IPS-NIHi11 (cell line): ENCODE results near the gene SNX25.
"Not testable (repeated sequence)": the region's sequence is repeated elsewhere in the genome, so short reads cannot be mapped to it uniquely, and the experiment has no call there.

Source experiments
- DNase-seq: peaks from one replicate; pipeline ENCODE4 v3.0.0; 2012; ENCODE audit warnings: mixed read lengths, low spot score

SNX25 gene

DNA sequence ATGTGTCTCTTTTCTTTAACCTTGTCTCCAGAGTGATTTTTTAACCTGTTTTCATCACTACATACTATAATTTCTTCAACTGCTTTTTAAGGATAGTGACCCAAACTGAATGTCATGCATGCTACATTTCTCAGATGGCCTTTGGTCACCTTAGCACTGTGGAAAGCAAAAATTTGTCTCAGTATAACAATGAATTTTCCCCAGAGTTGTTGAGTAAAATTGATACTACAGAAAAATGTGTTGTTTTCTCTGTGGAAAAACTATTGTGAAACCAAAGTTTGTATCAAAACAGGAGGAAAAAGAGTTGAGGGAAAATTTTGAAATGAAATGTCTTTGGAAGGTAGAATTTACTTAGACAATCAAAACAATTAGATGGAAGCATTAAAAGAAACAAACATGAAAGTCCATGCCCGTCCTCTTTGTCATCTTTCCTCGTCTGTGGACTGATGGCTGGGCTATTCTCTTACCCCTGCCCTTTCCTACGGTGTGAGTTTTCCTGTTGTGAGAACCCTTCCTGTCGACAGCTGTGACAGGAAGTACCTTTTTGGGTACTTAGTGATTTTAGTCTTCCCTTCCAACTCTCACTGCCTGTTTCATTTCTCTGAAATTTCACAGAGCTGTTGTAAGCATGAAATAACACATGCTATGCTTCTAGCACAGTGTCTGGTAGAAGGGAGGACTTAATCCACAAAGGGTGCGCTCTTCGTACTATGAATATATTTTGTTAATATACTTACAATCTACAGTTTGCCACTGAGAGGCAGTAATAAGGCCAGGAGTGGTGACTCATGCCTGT lies 135.5 kb downstream of the SNX25 start:
- no peak for DNase-seq

DNA sequence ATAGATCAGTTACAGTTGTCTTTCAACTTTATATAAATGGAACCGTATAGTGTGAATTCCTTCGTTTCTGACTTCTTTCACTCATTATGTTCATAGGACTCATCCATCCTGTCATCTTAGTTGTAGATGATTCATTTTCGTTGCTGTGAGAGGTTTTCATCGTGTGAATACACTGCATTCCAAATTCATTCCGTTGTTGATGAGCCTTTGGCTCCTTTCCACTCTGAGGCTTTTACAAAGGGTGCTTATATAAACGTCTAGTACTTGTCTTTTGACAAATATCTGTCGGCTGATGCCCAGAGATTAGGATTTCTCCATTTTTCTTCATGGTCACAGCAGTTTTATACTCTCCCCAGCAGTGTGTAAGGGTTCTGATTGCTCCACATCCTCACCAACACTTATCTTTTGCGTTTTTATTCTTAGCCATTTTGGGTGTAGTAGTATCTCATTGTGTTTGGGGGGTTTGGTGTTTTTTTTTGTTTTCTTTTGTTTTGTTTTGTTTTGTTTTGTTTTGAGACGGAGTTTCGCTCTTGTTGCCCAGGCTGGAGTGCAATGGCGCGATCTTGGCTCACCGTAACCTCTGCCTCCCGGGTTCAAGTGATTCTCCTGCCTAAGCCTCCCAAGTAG lies 137.7 kb downstream of the SNX25 start:
- no peak for DNase-seq

DNA sequence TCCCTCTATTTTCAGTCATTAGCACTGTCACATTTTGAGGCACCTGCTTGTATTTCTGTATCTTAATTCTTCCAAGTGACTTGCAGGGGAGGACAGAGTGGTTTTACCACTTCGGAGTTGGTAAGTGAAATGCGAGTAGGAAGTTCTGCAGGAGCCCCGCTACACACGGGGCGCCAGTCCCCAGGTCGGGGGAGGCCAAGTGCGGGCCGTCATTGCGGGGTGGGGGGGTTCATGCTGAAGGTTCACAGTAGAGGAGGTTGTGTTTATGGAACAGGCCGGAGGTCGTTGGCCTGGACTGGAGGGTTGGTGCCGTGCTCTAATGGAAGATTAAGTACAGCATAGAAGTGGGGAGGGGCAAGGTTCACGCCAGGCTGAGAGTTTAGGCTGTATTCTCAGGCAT lies 142.3 kb downstream of the SNX25 start:
- DNase-seq = no peak

GRCh38 chr4:185352202-185352601 lies 142.8 kb downstream of the SNX25 start:
- no peak for DNase-seq

DNA sequence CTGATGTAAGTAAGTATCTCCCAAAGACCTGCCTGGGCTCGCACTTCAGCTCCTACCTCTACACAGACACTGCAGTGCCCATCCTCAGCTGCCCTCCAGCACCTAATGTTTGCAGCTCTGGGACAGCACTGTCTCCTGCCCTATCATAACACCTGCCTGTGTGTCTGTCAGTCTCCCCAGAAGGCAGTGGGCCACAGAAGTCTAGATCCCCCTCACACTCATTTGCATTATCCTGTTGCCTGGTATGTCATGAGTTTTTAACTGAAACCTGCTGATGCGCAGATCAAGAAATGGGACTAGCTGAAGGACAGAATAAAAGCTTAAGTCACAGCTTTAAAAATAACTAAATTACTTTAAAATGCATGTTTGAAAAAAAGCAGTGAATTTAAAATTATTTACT lies 143.3 kb downstream of the SNX25 start:
- DNase-seq = no peak

DNA sequence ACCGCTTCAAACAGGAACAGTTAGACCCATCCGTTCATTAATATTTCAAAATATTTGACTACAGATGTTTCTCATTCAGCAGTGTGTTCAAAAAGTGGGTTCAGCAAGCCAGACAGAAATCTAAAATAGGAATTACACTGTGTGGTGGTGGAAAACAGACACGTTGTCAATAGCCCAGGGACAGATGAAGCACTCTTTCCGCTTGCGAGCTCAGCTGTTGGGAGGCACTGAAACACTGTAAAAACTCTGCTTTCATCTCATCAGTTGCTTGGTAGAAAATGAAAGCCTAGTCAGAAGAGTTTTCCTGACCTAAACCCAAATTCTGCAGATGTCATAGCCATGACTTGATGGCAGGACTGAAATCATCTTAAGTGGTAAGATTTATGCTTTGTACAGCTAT lies 147.8 kb downstream of the SNX25 start:
- DNase-seq = no peak

- DNase-seq = no peak
Observed at GRCh38 chr4:185357733-185358440, 148.5 kb downstream of the SNX25 start.

- DNase-seq = no peak
Observed at GRCh38 chr4:185358514-185358913, 149.1 kb downstream of the SNX25 start.

DNA sequence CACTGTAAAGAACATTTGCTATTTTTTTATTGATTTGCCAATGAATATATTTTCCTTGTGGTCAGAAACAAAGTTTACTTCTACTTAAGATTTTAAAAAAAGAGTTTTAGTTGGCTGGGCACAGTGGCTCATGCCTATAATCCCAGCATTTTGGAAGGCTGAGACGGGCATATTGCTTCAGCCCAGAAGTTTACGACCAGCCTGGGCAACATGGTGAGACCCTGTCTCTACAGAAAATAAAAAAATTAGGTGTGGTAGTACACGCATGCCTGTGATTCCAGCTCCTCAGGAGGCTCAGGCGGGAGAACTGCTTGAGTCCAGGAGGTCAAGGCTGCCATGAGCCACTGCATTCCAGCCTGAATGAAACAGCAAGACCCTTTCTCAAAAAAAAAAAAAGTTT lies 149.6 kb downstream of the SNX25 start:
- DNase-seq = no peak

- DNase-seq = no peak
Observed at GRCh38 chr4:185359767-185360446, 150.5 kb downstream of the SNX25 start.

DNA sequence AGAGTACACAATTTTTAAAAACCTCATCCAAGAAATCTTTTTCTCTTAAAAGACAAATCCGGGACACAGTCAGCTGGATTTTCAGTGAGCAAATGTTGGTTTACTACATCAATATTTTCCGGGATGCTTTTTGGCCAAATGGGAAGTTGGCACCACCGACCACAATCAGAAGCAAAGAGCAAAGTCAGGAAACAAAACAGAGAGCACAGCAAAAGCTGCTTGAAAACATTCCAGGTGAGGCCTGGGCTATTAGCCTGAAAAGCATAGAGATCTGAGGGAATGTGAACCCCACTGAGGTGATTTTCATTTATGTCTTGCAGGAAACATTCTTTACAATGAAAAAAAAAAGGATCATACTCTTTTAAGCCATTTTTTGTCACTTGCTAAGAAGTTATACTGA lies 152.5 kb downstream of the SNX25 start:
- no peak for DNase-seq

- DNase-seq = not testable (repeated sequence)
Observed at GRCh38 chr4:185362570-185362969, 153.2 kb downstream of the SNX25 start.

DNA sequence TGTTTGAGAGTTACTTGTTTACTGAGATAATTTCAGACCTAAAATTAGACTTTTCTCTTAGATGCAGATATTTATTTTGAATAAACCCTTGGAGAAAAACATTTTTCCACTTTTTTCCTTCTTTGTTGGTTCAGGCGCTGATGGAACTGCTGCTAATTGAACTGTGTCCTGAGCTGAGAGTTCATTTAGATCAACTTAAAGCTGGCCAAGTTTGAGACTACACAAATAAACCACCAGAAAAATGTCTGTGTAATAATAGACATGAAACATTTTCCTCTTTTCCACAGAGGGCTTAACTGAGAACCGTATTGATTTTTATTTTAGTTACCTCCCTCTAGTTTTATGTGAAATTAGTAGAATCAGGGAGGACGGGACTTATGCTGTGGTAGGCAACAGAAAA lies 153.9 kb downstream of the SNX25 start:
- no peak for DNase-seq

DNA sequence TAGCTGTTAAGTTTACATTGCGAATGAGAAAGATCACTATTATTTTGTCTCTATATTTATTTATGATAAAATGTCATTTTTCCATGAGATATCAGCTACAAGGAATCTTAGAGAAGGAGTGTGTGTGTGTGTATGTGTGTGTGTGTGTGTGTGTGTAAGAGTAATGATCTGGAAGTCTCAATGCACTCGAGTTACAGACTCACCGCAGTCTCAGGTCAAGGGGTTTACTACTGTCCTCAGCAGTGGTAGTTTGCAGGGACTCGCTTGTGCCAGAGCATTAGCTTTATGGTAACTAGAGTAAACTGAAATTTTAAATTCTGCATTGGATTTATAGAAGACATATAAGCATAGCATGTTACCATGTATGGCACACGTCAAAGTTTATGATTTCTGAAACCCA lies 155.5 kb downstream of the SNX25 start:
- no peak for DNase-seq

- no peak for DNase-seq
Observed at GRCh38 chr4:185369731-185370130, 160.3 kb downstream of the SNX25 start.

DNA sequence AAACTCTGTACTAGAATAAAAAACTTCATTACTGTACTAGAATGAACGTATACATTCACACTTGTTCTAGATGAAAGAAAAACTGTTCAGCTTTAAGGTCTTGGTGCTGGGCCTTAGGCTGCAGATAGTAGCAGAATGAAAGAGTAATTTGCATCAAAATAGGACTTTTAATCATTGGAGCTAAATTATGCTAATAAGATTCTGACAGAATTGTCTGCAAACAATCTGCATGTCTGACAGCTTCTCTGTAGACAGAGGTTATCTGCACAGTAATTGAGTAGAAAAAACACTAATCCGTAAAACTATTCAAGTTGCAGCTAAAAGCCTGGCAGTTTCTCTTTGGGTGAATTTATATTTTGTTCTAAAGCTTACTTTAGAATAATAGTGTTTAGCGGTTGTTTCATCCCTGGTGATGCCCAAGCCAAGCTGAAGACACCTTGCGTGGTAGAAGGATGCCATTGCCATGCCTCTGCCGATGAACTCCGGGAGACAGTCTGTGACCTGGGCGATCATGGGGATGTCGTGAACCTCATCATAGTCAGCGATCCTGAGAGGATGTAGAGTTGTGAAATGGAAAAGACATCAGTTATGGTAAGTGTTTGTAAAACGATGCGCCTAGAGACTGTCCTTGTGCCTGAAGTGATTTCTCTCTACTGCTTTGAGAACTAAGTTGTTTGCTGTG lies 161.0 kb downstream of the SNX25 start:
- no peak for DNase-seq

- no peak for DNase-seq
Observed at GRCh38 chr4:185371702-185372101, 162.3 kb downstream of the SNX25 start.

DNA sequence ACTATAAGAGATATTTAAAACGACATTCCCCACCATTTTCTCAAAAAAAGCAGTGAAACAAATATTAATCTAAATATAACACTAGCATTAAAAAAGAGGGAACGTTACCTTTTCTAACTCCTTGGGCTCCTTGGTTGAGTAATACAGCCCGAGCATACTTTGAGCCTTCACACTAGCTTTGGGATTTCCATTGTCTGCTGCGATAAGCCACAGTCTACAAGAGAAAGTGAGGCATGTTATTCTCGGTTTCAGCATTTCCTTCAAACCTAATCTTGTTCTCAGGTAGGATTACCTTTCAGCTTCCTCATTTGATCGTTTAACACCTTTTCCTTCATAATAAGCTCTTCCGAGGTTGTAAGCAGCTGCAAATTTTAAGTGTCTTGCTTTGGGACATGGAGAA lies 164.6 kb downstream of the SNX25 start:
- DNase-seq = no peak

GRCh38 chr4:185374573-185374972 lies 165.2 kb downstream of the SNX25 start:
- no peak for DNase-seq

DNA sequence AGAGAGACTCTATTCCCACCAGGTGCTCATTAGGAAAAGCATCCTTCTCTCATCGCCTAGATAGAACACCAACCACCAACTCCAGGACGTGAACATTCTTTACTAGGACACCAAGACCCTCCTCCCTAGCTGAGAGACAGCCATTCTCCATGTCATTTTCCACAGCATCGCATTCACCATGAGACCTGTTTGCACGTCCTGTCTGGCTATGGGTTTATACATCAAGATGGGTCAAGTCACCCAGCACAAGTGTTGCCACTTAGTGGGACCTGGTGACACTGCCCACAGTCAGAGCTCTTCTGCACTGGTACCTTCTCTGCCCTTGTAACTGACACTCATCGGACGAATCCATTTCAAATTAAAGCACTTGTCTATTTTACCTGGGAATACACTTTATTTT lies 168.9 kb downstream of the SNX25 start:
- no peak for DNase-seq

GRCh38 chr4:185379326-185380295 lies 170.2 kb downstream of the SNX25 start:
- DNase-seq = no peak
